Measurements from ENCODE around the gene ING3.

GRCh38 chr7:120994512-120995410 lies 44.2 kb downstream of the ING3 start:
- TF ChIP-seq, protein P1, sequence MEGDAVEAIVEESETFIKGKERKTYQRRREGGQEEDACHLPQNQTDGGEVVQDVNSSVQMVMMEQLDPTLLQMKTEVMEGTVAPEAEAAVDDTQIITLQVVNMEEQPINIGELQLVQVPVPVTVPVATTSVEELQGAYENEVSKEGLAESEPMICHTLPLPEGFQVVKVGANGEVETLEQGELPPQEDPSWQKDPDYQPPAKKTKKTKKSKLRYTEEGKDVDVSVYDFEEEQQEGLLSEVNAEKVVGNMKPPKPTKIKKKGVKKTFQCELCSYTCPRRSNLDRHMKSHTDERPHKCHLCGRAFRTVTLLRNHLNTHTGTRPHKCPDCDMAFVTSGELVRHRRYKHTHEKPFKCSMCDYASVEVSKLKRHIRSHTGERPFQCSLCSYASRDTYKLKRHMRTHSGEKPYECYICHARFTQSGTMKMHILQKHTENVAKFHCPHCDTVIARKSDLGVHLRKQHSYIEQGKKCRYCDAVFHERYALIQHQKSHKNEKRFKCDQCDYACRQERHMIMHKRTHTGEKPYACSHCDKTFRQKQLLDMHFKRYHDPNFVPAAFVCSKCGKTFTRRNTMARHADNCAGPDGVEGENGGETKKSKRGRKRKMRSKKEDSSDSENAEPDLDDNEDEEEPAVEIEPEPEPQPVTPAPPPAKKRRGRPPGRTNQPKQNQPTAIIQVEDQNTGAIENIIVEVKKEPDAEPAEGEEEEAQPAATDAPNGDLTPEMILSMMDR (IDR thresholded peaks at IDR 0.05) = no peak
- no peak for TF ChIP-seq POLR2A (IDR thresholded peaks at IDR 0.05)
